ENCODE measurements around the gene CD48.

Gene CD48

GRCh38 chr1:160634543-160635491 lies 76.8 kb downstream of the CD48 start:
- no peak for DNase-seq (ENCODE audit: low read depth in 2 of 2)

DNA sequence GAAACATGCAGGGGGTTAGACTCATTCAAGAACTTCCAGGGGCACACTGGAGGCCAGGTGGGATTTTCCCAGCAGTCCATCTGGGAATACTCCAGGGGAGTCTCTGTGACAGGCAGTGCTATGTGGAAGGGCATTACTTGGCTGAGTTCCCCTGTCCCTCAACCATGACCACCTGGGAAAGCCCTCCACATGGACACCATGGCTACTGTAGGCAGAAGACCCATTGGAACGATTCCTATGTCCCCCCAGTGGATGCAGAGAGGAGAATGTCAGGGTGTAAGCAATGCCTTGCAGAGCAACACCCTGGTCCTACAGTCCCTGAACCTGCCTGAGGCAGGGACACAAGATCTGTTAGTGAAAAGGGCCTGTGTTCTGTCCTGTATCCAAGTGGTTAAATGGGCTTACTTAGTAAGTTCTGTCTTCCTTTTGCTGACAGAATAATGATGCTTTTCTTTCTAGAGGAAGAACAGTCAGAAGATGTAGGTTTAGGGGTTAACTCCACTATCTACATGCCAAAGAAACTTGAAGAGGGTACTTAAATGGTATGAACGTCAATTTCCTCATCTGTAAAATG lies 78.2 kb downstream of the CD48 start:
- DNase-seq (ENCODE audit: low read depth in 2 of 2): no peak

GRCh38 chr1:160631983-160632625 lies 79.5 kb downstream of the CD48 start:
- no peak for DNase-seq (ENCODE audit: low read depth in 2 of 2)

DNA sequence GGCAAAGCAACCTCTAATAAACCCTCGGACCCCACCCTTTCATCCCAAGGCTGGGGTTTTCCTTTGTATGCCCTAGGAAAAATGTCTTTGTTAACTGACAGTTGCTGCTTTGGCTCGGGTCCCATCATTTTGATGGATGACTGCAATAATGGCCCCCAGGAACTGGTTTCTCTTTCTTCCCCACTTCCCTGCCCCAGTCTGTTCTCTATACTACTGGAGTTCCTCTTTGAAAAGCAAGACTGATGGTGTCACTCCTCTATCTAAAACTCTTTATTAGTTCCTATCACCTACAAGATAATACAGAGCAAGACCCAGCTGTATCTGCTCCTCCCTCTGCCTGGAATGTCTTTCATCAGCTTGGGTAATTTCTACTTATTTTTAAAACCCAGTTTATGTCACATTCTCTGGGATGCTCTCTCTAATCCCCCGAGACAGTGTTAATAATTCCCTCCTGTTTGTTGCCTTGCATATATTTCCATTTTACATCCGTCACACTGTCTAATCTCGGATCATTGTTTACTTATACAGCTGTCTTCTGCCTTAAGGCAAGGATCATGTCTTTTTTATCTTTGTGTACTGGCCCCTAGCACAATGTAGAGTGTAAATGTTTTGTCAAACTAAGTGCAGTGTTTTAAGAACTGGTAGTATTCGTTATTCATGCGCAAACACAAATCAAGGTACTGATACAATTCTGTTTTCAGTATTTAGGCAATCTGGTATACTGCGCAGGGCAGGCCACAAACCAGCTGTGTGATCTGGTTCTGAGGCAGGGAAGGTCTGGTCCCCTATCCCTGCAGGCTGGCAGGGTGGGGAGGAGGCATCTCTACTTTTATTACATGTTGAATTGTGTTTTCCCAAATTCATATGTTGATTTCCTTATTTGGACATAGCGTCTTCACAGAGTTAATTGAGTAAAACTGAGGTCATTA lies 80.8 kb downstream of the CD48 start:
- DNase-seq (ENCODE audit: low read depth in 2 of 2): no peak

GRCh38 chr1:160629286-160630210 lies 82.1 kb downstream of the CD48 start:
- peak in 1 of 2 donors; percentile 47 for DNase-seq (ENCODE audit: low read depth in 2 of 2)

DNA sequence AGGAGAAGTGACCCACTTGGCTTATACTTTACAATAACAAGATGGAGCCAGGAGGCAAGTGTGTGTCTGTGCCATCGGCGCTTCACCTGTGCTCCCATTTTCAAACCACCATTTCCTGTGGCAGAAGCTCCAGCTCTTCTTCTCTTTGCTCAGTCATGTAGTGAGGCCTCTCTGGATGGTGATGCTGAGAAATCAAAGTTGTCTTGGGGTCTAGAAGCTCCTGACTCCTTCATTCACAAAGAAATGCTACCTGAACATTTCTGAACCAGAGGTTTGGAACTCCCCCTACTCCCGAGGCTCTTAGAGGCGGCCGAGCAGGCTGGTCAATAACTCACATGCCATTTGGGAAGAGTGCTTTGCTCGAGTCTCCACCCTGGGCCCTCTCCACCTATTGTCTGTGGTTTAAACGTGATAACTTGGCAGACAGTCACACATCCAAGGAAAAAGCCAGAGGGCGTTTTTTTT lies 82.8 kb downstream of the CD48 start:
- no peak for DNase-seq (ENCODE audit: low read depth in 2 of 2)

All from stimulated activated CD8-positive, alpha-beta memory T cell treated with anti-CD3 and anti-CD28 coated beads, Interleukin-2, amount 100 ng/mL, for 1 hour (primary cell).